Activated T-helper 1 cell treated with anti-CD3 and anti-CD28 coated beads, Interleukin-12 subunit alpha, Interleukin-12 subunit beta, Interleukin-2, Interleukin-4 antibody, amounts not matched to agents 30 ng/mL and 10 ng/mL and 1 ng/mL, durations not matched to agents 14 hours and 24 hours and 36 hours (primary cell): ENCODE results near the gene PFKFB3. TPM values are rescaled to one million over a fixed set of nuclear protein-coding genes. Genes with fewer than 3 reads are reported as not detected.
"Not testable (repeated sequence)": the region's sequence is repeated elsewhere in the genome, so short reads cannot be mapped to it uniquely, and the experiment has no call there.

ENCODE experiments used
- DNase-seq: peaks from one replicate; pipeline ENCODE4 v3.0.0; 2021; ENCODE audit warnings: low spot score
- H3K27ac Mint-ChIP-seq: one replicate; pipeline ENCODE4 v1.8.0; 2021; ENCODE audit warnings: mild to moderate bottlenecking, mixed read lengths
- H3K27me3 Mint-ChIP-seq: one replicate; pipeline ENCODE4 v1.8.0; 2022; ENCODE audit warnings: mild to moderate bottlenecking, moderate library complexity, mixed read lengths; ENCODE audit not compliant: insufficient read depth
- H3K36me3 Mint-ChIP-seq: one replicate; pipeline ENCODE4 v1.8.0; 2021; ENCODE audit warnings: low read depth, mixed read lengths
- H3K4me1 Mint-ChIP-seq: one replicate; pipeline ENCODE4 v1.8.0; 2021; ENCODE audit warnings: low read depth, mixed read lengths
- H3K4me3 Mint-ChIP-seq: one replicate; pipeline ENCODE4 v1.8.0; 2021; ENCODE audit warnings: mild to moderate bottlenecking, moderate library complexity, mixed read lengths
- H3K9me3 Mint-ChIP-seq: one replicate; pipeline ENCODE4 v1.8.0; 2021; ENCODE audit warnings: mixed read lengths
- intact Hi-C: fragments of 100-400 bp; cut with micrococcal nuclease; formaldehyde crosslinking; loops from one replicate; pipeline ENCODE4 v1.15.1; 2024
- total RNA-seq: library from RNA; stranded (reverse); gene quantifications from 2 replicates; pipeline ENCODE4 v1.2.3, GENCODE V29; 2022

PFKFB3 gene
- total RNA-seq, 1 donor from 2014 or later: 90.3 TPM

DNA sequence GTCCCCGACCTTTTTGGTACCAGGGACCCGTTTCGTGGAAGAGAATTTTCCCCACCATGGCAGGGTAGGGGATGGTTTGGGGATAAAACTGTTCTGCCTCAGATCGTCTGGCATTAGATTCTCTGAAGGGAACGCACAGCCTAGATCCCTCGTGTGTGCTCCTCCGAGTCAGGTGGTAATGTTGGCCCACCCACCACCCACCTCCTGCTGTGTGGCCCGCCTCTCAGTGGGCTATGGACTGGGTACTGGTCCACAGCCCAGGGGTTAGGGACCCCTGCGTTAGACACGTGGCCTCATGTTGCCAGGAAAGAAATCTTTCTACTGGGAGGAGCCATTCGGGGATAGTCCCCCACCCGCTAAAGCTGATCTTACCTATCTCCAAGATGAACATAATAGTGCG, 27.0 kb downstream of the PFKFB3 start:
- H3K27me3 Mint-ChIP-seq: no peaks in the 10 kb centered on the region
- no peak overlapping the region for H3K27ac Mint-ChIP-seq
- peaks cover 61% of the 10 kb centered on the region for H3K36me3 Mint-ChIP-seq
- intact Hi-C loops: no loop called here
- no peaks in the 10 kb centered on the region for H3K4me1 Mint-ChIP-seq
- no peak overlapping the region for H3K4me3 Mint-ChIP-seq
- no peak for DNase-seq
- no peaks in the 10 kb centered on the region for H3K9me3 Mint-ChIP-seq

DNA sequence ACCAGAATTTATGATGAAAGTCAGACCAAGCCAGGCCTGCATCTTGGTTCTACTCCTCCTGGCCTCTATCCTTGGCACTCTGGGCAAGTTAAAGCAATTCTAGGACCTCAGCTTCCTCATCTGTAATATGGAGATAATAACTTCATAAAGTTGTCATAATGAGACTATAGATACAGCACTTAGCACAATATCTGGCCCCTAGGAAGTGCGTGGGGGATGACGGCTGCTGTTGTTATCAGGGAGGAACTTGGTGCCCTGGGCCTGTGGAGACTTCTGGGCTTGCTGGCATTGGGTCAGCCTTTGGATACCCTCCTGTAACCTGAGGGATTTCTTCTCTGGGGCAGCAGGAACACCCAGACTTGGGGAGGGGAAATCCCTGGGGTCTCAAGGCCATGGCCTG, 27.6 kb downstream of the PFKFB3 start:
- Mint-ChIP-seq H3K27ac (no peak overlapping the region), H3K27me3 (no peaks in the 10 kb centered on the region), H3K4me1 (no peaks in the 10 kb centered on the region), H3K4me3 (no peak overlapping the region), H3K36me3 (peaks cover 64% of the 10 kb centered on the region), H3K9me3 (no peaks in the 10 kb centered on the region)
- DNase-seq: no peak
- intact Hi-C loops: no loop called here

DNA sequence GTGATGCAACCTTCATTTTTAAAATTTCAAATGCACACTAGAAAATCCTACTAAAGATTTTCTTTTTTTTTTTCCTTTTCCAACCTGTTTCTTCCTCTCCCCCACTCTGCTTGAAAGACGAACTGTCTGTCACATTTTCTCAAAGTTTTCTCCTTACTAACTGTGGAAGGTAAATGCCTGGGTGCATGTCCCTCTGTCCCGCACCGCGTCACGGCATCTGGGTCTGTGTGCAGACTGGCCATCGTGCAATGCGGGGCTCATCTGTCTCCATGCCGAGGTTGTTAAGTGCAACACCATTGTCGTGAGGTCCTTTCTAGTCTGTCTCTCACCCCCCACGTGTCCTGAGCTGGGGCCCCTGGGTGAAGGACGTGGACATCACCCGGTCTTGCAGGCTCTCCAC, 28.4 kb downstream of the PFKFB3 start:
- peak overlapping the region; percentile 66 for H3K27ac Mint-ChIP-seq
- H3K9me3 Mint-ChIP-seq: no peaks in the 10 kb centered on the region
- no peak for DNase-seq
- intact Hi-C loops: no loop called here
- no peaks in the 10 kb centered on the region for H3K4me1 Mint-ChIP-seq
- no peak overlapping the region for H3K4me3 Mint-ChIP-seq
- peaks cover 64% of the 10 kb centered on the region for H3K36me3 Mint-ChIP-seq
- H3K27me3 Mint-ChIP-seq: no peaks in the 10 kb centered on the region

- intact Hi-C loops: no loop called here
- no peak overlapping the region for H3K27ac Mint-ChIP-seq
- no peak overlapping the region for H3K4me3 Mint-ChIP-seq
- H3K36me3 Mint-ChIP-seq: peaks cover 64% of the 10 kb centered on the region
- no peak for DNase-seq
- no peaks in the 10 kb centered on the region for H3K9me3 Mint-ChIP-seq
- no peaks in the 10 kb centered on the region for H3K27me3 Mint-ChIP-seq
- H3K4me1 Mint-ChIP-seq: no peaks in the 10 kb centered on the region
These were observed 29.0 kb downstream of the PFKFB3 start for GRCh38 chr10:6231730-6232129.

- Mint-ChIP-seq H3K27me3 (no peaks in the 10 kb centered on the region), H3K4me1 (peaks cover 5% of the 10 kb centered on the region), H3K9me3 (no peaks in the 10 kb centered on the region), H3K36me3 (peaks cover 67% of the 10 kb centered on the region), H3K4me3 (no peak overlapping the region), H3K27ac (no peak overlapping the region)
- intact Hi-C loops: no loop called here
- no peak for DNase-seq
These were observed 29.6 kb downstream of the PFKFB3 start for GRCh38 chr10:6232225-6232807.

GRCh38 chr10:6232846-6233724, 30.4 kb downstream of the PFKFB3 start:
- H3K4me1 Mint-ChIP-seq: peaks cover 5% of the 10 kb centered on the region
- H3K27me3 Mint-ChIP-seq: no peaks in the 10 kb centered on the region
- H3K36me3 Mint-ChIP-seq: peaks cover 63% of the 10 kb centered on the region
- H3K9me3 Mint-ChIP-seq: no peaks in the 10 kb centered on the region
- no peak for DNase-seq
- no peak overlapping the region for H3K27ac Mint-ChIP-seq
- intact Hi-C loops: no loop called here
- H3K4me3 Mint-ChIP-seq: no peak overlapping the region

GRCh38 chr10:6233725-6234277, 31.1 kb downstream of the PFKFB3 start:
- Mint-ChIP-seq H3K27ac (no peak overlapping the region), H3K4me1 (peaks cover 8% of the 10 kb centered on the region), H3K27me3 (no peaks in the 10 kb centered on the region), H3K36me3 (peaks cover 59% of the 10 kb centered on the region), H3K9me3 (peaks cover 2% of the 10 kb centered on the region), H3K4me3 (no peak overlapping the region)
- intact Hi-C loops: no loop called here
- no peak for DNase-seq

GRCh38 chr10:6234371-6234770, 31.6 kb downstream of the PFKFB3 start:
- peaks cover 62% of the 10 kb centered on the region for H3K36me3 Mint-ChIP-seq
- H3K4me3 Mint-ChIP-seq: no peak overlapping the region
- H3K27ac Mint-ChIP-seq: no peak overlapping the region
- peaks cover 13% of the 10 kb centered on the region for H3K4me1 Mint-ChIP-seq
- H3K9me3 Mint-ChIP-seq: peaks cover 8% of the 10 kb centered on the region
- no peak for DNase-seq
- H3K27me3 Mint-ChIP-seq: no peaks in the 10 kb centered on the region
- intact Hi-C loops: no loop called here

- peaks cover 8% of the 10 kb centered on the region for H3K9me3 Mint-ChIP-seq
- no peak for DNase-seq
- intact Hi-C loops: no loop called here
- peaks cover 57% of the 10 kb centered on the region for H3K36me3 Mint-ChIP-seq
- no peaks in the 10 kb centered on the region for H3K27me3 Mint-ChIP-seq
- H3K27ac Mint-ChIP-seq: no peak overlapping the region
- H3K4me1 Mint-ChIP-seq: peaks cover 24% of the 10 kb centered on the region
- H3K4me3 Mint-ChIP-seq: no peak overlapping the region
These were observed 33.8 kb downstream of the PFKFB3 start for GRCh38 chr10:6236349-6237198.

DNA sequence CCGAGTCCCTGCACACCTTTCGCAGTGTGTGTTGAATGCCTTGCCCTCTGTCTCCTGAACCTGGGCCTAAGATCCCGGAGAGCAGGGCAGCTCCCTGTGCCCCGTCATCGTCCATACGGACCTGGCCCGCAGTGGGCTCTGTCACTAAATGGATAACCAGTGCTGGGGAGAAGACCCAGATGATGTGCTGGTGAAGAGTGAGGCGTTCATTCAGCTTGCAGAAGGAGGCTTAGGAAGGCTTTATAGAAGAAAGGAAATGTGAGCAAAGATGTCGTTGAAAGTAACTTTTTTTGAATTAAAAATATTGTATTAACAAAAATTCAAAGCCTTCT, 34.4 kb downstream of the PFKFB3 start:
- Mint-ChIP-seq H3K4me3 (no peak overlapping the region), H3K36me3 (peaks cover 58% of the 10 kb centered on the region), H3K27me3 (no peaks in the 10 kb centered on the region), H3K9me3 (peaks cover 8% of the 10 kb centered on the region), H3K4me1 (peaks cover 24% of the 10 kb centered on the region), H3K27ac (no peak overlapping the region)
- DNase-seq: no peak
- intact Hi-C loops: no loop called here

GRCh38 chr10:6238587-6239212, 36.0 kb downstream of the PFKFB3 start:
- intact Hi-C loops: loop anchor here (1.0 to 2.0 kb wide), 4 partner anchors 28 to 163 kb away; no protein-coding TSS in a partner anchor
- not testable (repeated sequence) for DNase-seq, H3K27me3 Mint-ChIP-seq, H3K4me3 Mint-ChIP-seq, H3K9me3 Mint-ChIP-seq
- Mint-ChIP-seq H3K4me1 (peaks cover 24% of the 10 kb centered on the region), H3K27ac (peak overlapping the region; percentile 50), H3K36me3 (peaks cover 51% of the 10 kb centered on the region)

GRCh38 chr10:6239213-6239991, 36.7 kb downstream of the PFKFB3 start:
- peak; percentile 54 for DNase-seq
- H3K27me3 Mint-ChIP-seq: no peaks in the 10 kb centered on the region
- H3K4me1 Mint-ChIP-seq: peaks cover 24% of the 10 kb centered on the region
- H3K36me3 Mint-ChIP-seq: peaks cover 45% of the 10 kb centered on the region
- H3K27ac Mint-ChIP-seq: peak overlapping the region; percentile 50
- peaks cover 8% of the 10 kb centered on the region for H3K9me3 Mint-ChIP-seq
- intact Hi-C loops: loop anchor here (1.0 to 2.0 kb wide), 4 partner anchors 27 to 162 kb away; no protein-coding TSS in a partner anchor
- no peak overlapping the region for H3K4me3 Mint-ChIP-seq
